Peyer's patch (tissue), 4 donors: ENCODE results near the gene ABCA13.

Source experiments
- CTCF ChIP-seq, 6 experiments: fragments of 450-650 bp in 4 of 6; fragments of 200-600 bp in 2 of 6; sonication (generic) in 1 of 6; IDR thresholded peaks; one replicate each; pipeline ENCODE4 v1.5.1; 2017 to 2019; ENCODE audit warnings: antibody characterized with exemption in 6 of 6, mild to moderate bottlenecking in 3 of 6, moderate library complexity in 1 of 6
- POLR2A ChIP-seq, 2 donors: fragments of 450-650 bp; IDR thresholded peaks; one replicate each; pipeline ENCODE4 v1.5.1; 2017; ENCODE audit warnings: antibody characterized with exemption in 2 of 2, mild to moderate bottlenecking in 2 of 2, moderate library complexity in 2 of 2

- TF ChIP-seq POLR2A (IDR thresholded peaks at IDR 0.05) (no peak), CTCF (IDR thresholded peaks at IDR 0.05) (no peak)
Measured at GRCh38 chr7:48621076-48621475, 449.8 kb downstream of the ABCA13 start.
